ENCODE measurements around the gene GRWD1.

The GRWD1 gene

DNA sequence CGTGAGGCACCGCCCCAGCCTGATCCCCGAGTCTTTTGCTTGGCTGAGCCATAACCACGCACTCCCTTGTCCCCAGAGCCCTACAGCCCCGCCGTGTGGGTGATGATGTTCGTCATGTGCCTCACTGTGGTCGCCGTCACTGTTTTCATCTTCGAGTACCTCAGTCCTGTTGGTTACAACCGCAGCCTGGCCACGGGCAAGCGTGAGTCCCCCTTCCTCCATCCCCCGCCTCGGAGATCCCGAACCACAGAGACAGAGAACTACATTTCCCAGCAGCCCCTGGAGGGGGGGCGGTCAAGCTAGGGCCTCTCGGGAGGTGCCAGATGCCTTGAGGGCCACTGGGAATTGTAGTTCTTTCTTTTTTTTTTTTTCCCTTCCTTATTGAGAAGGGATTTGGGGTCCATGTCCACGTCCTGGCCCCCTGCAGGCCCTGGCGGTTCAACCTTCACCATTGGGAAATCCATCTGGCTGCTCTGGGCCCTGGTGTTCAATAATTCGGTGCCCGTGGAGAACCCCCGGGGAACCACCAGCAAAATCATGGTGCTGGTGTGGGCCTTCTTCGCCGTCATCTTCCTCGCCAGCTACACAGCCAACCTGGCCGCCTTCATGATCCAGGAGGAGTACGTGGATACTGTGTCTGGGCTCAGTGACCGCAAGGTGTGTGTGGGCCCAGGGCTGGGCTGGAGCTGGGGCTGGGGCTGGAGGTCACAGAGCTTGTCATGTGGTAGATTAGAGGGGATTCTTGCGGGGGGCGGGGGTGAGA is 26.4 kb upstream of the GRWD1 start:
- no peak for TF ChIP-seq CREB1 (IDR thresholded peaks at IDR 0.05; ENCODE audit: low read depth)
- TF ChIP-seq YY1 (IDR thresholded peaks at IDR 0.05; ENCODE audit: low read depth): 0 out of 2 replicates have a peak, but pooled peaks have one; percentile 37

DNA sequence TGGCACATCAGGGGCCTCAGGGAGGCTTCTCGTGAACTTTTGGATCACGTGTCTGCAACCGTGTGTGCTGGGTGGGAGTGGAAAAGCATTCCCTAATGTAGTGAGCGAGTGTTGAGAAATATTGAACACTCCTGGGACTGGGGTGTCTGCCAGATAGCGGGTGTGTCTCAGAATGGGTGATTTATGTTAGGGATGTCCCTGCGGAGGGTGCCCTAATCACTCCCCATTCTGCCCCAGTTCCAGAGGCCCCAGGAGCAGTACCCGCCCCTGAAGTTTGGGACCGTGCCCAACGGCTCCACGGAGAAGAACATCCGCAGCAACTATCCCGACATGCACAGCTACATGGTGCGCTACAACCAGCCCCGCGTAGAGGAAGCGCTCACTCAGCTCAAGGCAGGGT is 24.2 kb upstream of the GRWD1 start:
- TF ChIP-seq, protein P1, sequence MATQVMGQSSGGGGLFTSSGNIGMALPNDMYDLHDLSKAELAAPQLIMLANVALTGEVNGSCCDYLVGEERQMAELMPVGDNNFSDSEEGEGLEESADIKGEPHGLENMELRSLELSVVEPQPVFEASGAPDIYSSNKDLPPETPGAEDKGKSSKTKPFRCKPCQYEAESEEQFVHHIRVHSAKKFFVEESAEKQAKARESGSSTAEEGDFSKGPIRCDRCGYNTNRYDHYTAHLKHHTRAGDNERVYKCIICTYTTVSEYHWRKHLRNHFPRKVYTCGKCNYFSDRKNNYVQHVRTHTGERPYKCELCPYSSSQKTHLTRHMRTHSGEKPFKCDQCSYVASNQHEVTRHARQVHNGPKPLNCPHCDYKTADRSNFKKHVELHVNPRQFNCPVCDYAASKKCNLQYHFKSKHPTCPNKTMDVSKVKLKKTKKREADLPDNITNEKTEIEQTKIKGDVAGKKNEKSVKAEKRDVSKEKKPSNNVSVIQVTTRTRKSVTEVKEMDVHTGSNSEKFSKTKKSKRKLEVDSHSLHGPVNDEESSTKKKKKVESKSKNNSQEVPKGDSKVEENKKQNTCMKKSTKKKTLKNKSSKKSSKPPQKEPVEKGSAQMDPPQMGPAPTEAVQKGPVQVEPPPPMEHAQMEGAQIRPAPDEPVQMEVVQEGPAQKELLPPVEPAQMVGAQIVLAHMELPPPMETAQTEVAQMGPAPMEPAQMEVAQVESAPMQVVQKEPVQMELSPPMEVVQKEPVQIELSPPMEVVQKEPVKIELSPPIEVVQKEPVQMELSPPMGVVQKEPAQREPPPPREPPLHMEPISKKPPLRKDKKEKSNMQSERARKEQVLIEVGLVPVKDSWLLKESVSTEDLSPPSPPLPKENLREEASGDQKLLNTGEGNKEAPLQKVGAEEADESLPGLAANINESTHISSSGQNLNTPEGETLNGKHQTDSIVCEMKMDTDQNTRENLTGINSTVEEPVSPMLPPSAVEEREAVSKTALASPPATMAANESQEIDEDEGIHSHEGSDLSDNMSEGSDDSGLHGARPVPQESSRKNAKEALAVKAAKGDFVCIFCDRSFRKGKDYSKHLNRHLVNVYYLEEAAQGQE (IDR thresholded peaks at IDR 0.05; ENCODE audit: low read depth): no peak
- TF ChIP-seq NFIC (IDR thresholded peaks at IDR 0.05) (no peak), YY1 (IDR thresholded peaks at IDR 0.05; ENCODE audit: low read depth) (no peak), EP300 (IDR thresholded peaks at IDR 0.05; ENCODE audit: borderline replicate concordance) (no peak), FOXM1 (IDR thresholded peaks at IDR 0.05; ENCODE audit: borderline replicate concordance, low read depth) (no peak), TEAD4 (IDR thresholded peaks at IDR 0.05) (no peak), TAF1 (IDR thresholded peaks at IDR 0.05; ENCODE audit: low read depth) (no peak)
- TF ChIP-seq, protein P2, sequence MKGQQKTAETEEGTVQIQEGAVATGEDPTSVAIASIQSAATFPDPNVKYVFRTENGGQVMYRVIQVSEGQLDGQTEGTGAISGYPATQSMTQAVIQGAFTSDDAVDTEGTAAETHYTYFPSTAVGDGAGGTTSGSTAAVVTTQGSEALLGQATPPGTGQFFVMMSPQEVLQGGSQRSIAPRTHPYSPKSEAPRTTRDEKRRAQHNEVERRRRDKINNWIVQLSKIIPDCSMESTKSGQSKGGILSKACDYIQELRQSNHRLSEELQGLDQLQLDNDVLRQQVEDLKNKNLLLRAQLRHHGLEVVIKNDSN (IDR thresholded peaks at IDR 0.05): no peak
- TF ChIP-seq, protein P3, sequence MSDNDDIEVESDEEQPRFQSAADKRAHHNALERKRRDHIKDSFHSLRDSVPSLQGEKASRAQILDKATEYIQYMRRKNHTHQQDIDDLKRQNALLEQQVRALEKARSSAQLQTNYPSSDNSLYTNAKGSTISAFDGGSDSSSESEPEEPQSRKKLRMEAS (IDR thresholded peaks at IDR 0.05): no peak

DNA sequence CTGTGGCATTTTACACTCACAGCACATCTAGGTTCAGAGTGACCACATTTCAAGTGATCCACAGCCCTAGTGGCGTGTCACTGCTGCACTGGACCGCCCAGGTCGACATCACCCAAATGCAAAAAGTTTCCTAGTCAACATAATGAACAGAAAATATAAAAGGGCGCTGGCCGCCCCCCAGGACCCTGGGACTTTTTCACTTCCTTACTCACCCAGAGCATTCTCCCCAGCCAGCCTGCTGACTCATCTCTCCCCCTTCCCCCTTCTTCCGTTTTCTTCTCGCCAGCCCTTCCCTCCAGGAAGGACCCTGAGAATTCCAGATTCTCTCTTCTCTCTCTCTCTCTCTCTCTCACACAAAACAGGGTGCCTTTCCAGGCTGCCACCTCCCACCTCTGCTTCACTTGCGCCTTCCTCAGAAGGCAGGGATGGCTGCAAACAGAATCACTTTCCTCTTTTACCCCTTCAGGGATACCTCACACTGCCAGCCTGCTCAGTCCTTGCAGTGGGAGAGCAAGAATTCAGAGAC is 21.0 kb upstream of the GRWD1 start:
- TF ChIP-seq TCF12 (IDR thresholded peaks at IDR 0.05; ENCODE audit: low read depth) (no peak), TEAD4 (IDR thresholded peaks at IDR 0.05) (no peak), ZBTB7A (IDR thresholded peaks at IDR 0.05; ENCODE audit: low read depth) (no peak), TAF1 (IDR thresholded peaks at IDR 0.05; ENCODE audit: low read depth) (no peak), EP300 (IDR thresholded peaks at IDR 0.05; ENCODE audit: borderline replicate concordance) (no peak), YY1 (IDR thresholded peaks at IDR 0.05; ENCODE audit: low read depth) (no peak), RAD21 (IDR thresholded peaks at IDR 0.05; ENCODE audit: low read depth) (no peak), CREB1 (IDR thresholded peaks at IDR 0.05; ENCODE audit: low read depth) (no peak), EGR1 (IDR thresholded peaks at IDR 0.05) (no peak), FOXM1 (IDR thresholded peaks at IDR 0.05; ENCODE audit: borderline replicate concordance, low read depth) (no peak), NFIC (IDR thresholded peaks at IDR 0.05) (no peak), CEBPB (IDR thresholded peaks at IDR 0.05) (no peak)
- TF ChIP-seq, protein P2 (IDR thresholded peaks at IDR 0.05): no peak
- TF ChIP-seq, protein P1 (IDR thresholded peaks at IDR 0.05; ENCODE audit: low read depth): no peak
- TF ChIP-seq, protein P3 (IDR thresholded peaks at IDR 0.05): no peak

DNA sequence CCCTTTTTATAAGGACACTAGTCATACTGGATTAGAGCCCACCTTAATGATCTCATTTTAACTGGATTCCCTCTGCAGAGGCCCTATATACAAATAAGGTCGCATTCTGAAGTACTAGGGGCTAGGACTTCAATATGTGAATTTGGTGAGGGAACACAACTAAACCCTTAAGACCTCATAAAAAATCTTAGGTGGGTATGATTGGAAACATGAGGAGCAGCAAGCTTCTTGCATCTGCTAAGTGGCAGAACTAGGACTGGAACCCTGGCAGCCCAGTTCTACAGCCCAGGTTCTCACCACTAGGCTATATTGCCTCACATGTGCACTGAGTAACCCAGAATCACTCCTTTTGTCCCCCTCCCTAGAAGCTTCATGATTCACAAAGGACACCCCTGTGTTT is 17.1 kb upstream of the GRWD1 start:
- TF ChIP-seq EP300 (IDR thresholded peaks at IDR 0.05; ENCODE audit: borderline replicate concordance) (no peak), YY1 (IDR thresholded peaks at IDR 0.05; ENCODE audit: low read depth) (no peak), RAD21 (IDR thresholded peaks at IDR 0.05; ENCODE audit: low read depth) (no peak), CEBPB (IDR thresholded peaks at IDR 0.05) (no peak), EGR1 (IDR thresholded peaks at IDR 0.05) (no peak), TAF1 (IDR thresholded peaks at IDR 0.05; ENCODE audit: low read depth) (no peak), CREB1 (IDR thresholded peaks at IDR 0.05; ENCODE audit: low read depth) (no peak), TEAD4 (IDR thresholded peaks at IDR 0.05) (no peak), NFIC (IDR thresholded peaks at IDR 0.05) (no peak), TCF12 (IDR thresholded peaks at IDR 0.05; ENCODE audit: low read depth) (no peak), FOXM1 (IDR thresholded peaks at IDR 0.05; ENCODE audit: borderline replicate concordance, low read depth) (no peak)
- TF ChIP-seq, protein P2 (IDR thresholded peaks at IDR 0.05): no peak
- TF ChIP-seq, protein P3 (IDR thresholded peaks at IDR 0.05): no peak
- TF ChIP-seq, protein P1 (IDR thresholded peaks at IDR 0.05; ENCODE audit: low read depth): no peak

Data from Ishikawa (cell line).